Fibroblast of pulmonary artery (primary cell): ENCODE measurements around the gene MED28.

ENCODE experiments used
- DNase-seq: peaks from one replicate; pipeline ENCODE4 v3.0.0-alpha.2; 2010; ENCODE audit warnings: low read depth
- H3K4me3 ChIP-seq: replicated peaks from 2 replicates; pipeline ENCODE4 v1.5.1; 2011; ENCODE audit warnings: low read depth, mild to moderate bottlenecking, control low read depth, low read length, moderate library complexity
- TF ChIP-seq, protein P1 (sequence below): IDR thresholded peaks from 2 replicates; pipeline ENCODE4 v1.5.1; 2011; ENCODE audit warnings: mild to moderate bottlenecking, control low read depth, low read length, inconsistent platforms; ENCODE audit errors: missing control alignments

MED28 gene

DNA sequence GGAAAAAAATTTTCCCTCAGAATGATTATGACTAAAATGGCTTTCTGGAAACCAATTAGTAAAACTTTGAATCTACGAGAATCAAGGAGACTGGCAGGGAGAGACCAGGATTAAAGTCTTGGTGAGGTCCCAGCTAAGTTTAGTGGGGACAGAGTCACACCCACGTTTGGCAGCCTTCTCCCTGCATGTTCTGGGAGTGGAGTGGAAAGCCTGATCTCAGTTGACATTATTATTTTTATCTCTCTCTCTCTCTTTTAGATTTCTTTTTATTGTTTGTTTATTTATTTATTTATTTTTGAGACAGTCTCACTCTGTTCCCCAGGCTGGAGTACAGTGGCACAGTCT, 67.8 kb downstream of the MED28 start:
- TF ChIP-seq, protein P1, sequence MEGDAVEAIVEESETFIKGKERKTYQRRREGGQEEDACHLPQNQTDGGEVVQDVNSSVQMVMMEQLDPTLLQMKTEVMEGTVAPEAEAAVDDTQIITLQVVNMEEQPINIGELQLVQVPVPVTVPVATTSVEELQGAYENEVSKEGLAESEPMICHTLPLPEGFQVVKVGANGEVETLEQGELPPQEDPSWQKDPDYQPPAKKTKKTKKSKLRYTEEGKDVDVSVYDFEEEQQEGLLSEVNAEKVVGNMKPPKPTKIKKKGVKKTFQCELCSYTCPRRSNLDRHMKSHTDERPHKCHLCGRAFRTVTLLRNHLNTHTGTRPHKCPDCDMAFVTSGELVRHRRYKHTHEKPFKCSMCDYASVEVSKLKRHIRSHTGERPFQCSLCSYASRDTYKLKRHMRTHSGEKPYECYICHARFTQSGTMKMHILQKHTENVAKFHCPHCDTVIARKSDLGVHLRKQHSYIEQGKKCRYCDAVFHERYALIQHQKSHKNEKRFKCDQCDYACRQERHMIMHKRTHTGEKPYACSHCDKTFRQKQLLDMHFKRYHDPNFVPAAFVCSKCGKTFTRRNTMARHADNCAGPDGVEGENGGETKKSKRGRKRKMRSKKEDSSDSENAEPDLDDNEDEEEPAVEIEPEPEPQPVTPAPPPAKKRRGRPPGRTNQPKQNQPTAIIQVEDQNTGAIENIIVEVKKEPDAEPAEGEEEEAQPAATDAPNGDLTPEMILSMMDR: no peak
- DNase-seq: no peak
- H3K4me3 ChIP-seq: no peak overlapping the region
